ENCODE measurements around the gene AK1.

The AK1 gene, protein sequence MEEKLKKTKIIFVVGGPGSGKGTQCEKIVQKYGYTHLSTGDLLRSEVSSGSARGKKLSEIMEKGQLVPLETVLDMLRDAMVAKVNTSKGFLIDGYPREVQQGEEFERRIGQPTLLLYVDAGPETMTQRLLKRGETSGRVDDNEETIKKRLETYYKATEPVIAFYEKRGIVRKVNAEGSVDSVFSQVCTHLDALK

DNA sequence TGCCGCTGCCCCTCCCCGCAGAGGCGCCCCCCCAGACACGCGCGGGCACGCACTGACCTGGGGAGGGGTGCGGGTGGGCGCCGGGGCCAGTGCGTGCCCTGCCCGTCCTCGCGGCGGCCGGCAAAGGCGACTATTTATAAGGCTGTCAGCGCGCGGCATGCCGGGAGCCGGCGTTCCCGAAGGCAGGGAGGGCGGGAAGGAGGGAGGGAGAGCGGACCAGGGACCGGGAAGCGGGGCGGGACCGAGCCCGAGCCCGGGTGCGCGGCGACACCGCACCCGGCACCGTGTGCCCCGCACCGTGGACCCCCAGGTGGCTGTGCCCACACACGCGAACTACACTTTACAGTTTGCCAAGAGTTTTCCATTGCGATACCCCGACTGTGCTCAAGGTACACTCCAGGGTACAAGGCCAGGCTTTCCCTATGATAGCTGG lies at the start of gene AK1:
Gene AK1, minus strand, starts transcription at position 110 of the 433 bp plus-strand sequence. CDS start 3,058 bp downstream, outside the sequence.
- H3K4me3 ChIP-seq (replicated peaks; ENCODE audit: low read depth, low read length) = peak within 1 kb of the TSS; percentile 46
- DNase-seq (ENCODE audit: extremely low read depth, low read depth) = no peak
- TF ChIP-seq, protein P1, sequence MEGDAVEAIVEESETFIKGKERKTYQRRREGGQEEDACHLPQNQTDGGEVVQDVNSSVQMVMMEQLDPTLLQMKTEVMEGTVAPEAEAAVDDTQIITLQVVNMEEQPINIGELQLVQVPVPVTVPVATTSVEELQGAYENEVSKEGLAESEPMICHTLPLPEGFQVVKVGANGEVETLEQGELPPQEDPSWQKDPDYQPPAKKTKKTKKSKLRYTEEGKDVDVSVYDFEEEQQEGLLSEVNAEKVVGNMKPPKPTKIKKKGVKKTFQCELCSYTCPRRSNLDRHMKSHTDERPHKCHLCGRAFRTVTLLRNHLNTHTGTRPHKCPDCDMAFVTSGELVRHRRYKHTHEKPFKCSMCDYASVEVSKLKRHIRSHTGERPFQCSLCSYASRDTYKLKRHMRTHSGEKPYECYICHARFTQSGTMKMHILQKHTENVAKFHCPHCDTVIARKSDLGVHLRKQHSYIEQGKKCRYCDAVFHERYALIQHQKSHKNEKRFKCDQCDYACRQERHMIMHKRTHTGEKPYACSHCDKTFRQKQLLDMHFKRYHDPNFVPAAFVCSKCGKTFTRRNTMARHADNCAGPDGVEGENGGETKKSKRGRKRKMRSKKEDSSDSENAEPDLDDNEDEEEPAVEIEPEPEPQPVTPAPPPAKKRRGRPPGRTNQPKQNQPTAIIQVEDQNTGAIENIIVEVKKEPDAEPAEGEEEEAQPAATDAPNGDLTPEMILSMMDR (IDR thresholded peaks at IDR 0.05; ENCODE audit: low read depth, low read length, missing control alignments) = no peak

DNA sequence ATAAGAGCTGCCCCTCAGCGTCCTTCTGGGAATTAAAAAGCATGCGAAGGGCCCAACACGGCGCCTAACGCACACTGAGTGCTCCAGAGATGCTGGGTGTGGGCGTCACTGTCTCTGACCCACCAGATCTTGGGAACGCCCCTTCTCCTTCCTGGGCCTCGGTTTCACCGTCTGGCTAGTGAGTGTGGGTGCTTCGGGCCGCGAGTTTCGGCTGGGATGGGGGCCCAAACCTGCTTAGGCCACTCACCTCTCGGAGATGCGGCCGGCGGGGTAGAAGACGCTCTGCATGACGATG lies 49.4 kb upstream of the AK1 start:
- TF ChIP-seq, protein P1 (IDR thresholded peaks at IDR 0.05; ENCODE audit: low read depth, low read length, missing control alignments) = no peak
- no peak for DNase-seq (ENCODE audit: extremely low read depth, low read depth)
- H3K4me3 ChIP-seq (replicated peaks; ENCODE audit: low read depth, low read length) = peak overlapping the region; percentile 19; the same call in 1 of the 2 replicates

DNA sequence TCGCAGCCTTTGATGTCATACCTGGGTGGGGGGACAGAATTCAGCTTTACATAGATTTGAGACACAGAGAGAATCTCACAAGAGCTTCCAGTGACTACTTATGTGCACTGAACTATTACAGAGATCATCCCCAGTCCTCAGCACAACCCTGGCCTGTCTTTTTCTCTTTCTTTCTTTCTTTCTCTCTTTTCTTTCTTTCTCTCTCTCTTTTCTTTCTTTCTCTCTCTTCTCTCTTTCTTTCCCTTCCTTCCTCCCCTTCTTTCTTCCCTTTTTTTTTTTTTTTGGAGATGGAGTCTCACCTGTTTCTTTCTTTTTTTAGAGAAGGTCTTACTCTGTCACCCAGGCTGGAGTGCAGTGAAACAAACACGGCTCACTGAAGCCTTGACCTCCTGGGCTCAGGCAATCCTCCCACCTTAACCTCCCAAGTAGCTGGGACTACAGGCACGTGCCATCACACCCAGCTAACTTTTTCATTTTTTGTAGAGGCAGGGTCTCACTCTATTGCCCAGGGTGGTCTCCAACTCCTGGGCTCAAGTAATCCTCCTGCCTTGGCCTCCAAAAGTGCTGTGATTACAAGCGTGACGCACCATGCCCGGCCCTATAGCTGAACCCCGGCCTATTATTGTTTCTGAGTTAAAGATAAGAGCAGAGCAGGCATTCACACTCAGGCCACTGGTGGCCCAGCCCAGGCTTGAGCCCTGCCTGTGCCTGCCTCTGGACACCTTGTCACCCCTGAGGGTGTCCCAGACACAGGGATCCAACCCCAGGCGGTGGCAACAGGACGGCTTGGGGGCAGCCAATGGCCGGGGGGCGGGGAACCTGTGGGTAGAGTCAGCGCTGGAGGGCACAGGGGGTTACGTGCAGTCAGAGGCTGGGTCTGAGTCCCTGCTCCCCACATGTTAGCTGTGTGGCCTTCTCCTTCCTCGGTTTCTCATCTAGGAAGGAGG lies 48.8 kb upstream of the AK1 start:
- no peak overlapping the region for H3K4me3 ChIP-seq (replicated peaks; ENCODE audit: low read depth, low read length)
- TF ChIP-seq, protein P1 (IDR thresholded peaks at IDR 0.05; ENCODE audit: low read depth, low read length, missing control alignments) = no peak
- DNase-seq (ENCODE audit: extremely low read depth, low read depth) = no peak

DNA sequence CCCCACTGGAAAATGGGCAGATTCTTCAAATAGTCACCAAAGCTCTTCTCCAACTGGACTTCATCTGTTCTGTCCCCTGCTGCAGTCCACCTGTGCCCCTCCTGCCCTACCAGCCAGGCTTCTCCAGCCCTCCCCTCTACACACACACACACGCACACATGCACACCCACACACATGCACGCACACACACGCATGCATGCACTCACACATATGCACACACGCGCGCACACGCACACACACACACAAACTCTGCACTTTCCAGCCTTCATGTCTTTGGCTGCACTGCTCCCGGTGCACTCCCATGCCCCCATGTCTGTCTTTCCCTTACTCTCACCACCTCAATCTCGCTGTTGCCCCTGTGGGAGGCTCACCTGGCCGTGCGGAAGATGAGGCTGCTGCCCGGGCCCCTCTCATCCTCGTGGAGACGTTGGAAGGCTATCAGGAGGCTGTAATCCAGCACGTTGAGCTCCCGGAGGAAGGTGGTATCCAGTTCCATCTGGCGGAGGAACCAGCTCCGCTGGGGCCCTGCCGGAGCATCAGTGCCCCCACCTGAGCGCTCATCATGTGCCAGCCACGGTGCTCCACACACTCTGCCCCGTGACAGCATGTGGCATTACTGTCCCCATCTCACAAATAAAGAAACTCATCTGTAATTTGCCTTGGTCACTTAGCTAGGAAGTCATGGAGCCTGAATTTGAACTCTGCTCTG lies 47.4 kb upstream of the AK1 start:
- H3K4me3 ChIP-seq (replicated peaks; ENCODE audit: low read depth, low read length) = no peak overlapping the region
- TF ChIP-seq, protein P1 (IDR thresholded peaks at IDR 0.05; ENCODE audit: low read depth, low read length, missing control alignments) = no peak
- DNase-seq (ENCODE audit: extremely low read depth, low read depth) = no peak

DNA sequence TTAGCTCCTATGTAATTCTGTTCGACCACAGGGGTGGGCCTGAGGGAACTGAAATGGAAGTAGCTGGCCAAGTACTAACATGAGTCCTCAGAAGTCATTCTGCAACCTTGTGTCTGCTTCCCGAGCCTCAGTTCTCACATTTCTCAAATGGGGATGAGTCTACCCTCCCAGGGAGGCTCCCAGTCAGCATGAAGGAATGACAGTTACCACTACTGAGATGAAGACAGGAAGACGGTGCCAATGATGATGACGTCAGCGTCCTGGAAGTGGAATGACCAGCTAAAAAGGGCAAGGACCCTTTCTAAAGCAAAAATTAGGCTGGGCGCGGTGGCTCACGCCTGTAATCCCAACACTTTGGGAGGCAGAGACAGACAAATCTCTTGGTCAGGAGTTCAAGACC lies 46.3 kb upstream of the AK1 start:
- no peak for DNase-seq (ENCODE audit: extremely low read depth, low read depth)
- TF ChIP-seq, protein P1 (IDR thresholded peaks at IDR 0.05; ENCODE audit: low read depth, low read length, missing control alignments) = no peak
- H3K4me3 ChIP-seq (replicated peaks; ENCODE audit: low read depth, low read length) = no peak overlapping the region

DNA sequence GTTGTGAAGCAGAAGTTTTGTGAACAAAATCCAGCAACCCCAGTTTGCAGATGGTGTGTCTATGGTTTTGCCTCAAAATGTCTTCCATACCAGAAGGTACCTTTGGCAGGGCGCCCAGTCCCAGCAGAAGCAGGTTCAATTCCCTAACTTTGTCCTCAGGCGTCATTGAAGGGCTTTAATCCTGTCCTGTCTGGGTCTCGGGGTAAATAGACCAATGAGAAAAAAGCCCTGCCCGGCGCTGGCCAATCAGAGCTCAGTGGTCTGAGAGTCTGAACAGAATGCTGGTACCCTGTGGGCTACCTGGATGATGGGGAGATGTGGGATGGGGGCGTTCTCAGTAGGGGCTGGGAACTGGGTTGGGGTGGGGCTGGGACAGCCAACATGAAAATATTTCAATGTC lies 45.6 kb upstream of the AK1 start:
- no peak for DNase-seq (ENCODE audit: extremely low read depth, low read depth)
- TF ChIP-seq, protein P1 (IDR thresholded peaks at IDR 0.05; ENCODE audit: low read depth, low read length, missing control alignments) = no peak
- H3K4me3 ChIP-seq (replicated peaks; ENCODE audit: low read depth, low read length) = no peak overlapping the region

All from HFF-Myc (cell line).